CD4-positive, alpha-beta T cell treated with Interferon gamma for 1 hour (primary cell): ENCODE data around the gene FBXO21.
"Not testable (repeated sequence)": the region's sequence is repeated elsewhere in the genome, so short reads cannot be mapped to it uniquely, and the experiment has no call there.

ENCODE experiments used
- DNase-seq: peaks from one replicate; pipeline ENCODE4 v3.0.0-alpha.2; 2020

The FBXO21 gene, protein sequence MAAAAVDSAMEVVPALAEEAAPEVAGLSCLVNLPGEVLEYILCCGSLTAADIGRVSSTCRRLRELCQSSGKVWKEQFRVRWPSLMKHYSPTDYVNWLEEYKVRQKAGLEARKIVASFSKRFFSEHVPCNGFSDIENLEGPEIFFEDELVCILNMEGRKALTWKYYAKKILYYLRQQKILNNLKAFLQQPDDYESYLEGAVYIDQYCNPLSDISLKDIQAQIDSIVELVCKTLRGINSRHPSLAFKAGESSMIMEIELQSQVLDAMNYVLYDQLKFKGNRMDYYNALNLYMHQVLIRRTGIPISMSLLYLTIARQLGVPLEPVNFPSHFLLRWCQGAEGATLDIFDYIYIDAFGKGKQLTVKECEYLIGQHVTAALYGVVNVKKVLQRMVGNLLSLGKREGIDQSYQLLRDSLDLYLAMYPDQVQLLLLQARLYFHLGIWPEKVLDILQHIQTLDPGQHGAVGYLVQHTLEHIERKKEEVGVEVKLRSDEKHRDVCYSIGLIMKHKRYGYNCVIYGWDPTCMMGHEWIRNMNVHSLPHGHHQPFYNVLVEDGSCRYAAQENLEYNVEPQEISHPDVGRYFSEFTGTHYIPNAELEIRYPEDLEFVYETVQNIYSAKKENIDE

DNA sequence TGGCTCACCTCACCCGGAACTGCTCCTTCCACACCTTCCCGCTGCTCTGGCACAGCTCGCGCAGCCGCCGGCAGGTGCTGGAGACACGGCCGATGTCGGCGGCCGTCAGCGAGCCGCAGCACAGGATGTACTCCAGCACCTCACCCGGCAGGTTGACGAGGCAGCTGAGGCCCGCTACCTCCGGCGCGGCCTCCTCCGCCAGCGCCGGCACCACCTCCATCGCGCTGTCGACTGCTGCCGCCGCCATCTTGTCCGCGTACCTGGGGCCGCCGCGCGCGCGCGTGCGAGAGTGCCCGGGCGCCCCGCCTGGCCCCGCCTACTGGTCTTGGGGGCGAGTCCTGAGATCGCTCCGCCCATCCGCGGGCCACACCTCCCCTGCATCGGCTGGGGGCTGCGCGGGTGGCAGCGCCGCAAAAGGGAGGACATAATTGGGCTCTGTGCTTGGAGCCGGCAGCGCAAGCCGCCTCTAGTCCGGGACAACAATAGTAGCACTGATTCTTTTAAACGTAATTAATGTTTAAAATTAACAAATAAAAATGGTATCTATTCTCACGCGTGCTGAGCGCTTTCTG, at the start of gene FBXO21:
Gene FBXO21, minus strand, starts transcription at position 261 of the 572 bp plus-strand sequence. Its CDS starts 14 bp downstream, at position 247.
- DNase-seq, result peak; percentile 90

DNA sequence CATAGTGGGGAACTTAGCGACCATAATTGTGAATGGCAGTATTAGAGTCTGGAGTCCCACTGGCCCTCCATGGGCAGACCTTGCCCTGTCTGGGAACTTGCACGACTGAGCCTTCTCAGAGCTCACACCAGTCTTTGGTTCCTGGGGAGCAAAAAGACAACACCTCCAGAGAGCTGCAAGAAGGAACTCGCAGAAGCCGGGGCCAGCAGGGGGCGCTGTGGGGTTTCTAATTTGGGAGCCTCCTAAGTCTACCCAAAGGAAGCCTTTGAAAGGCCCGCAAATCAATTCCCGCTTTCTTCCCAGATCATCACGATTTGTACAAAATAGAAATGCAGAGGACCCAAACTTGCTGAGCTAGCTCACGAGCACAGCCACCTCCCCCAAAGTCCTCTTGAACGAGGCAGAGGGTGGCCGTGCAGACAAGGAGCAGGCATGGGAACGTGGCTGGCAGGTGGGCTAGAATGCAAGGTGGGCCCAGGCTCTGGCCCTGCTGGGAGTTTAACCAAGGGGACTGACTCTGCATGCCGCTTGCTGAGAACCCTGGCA, 46.3 kb upstream of the FBXO21 start:
- DNase-seq, result peak; percentile 31

DNA sequence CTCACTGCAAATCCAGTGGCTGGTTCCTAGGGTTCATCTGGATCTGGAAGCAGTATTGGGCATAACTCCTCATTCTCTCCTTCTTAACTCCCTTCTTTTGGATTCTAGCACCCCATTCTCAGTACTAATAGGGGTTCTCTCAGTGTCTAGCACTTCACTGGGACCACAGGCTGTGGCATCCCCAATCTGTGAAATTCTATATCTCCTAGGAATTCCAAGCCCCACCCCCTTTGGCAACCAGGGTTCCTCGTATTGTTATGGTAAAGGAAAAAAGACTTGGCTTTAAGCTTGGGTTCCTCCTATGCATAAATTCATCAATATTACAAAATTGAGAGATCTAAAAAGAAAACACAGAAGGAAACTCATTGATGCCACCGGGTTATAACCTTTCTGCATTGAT, 45.0 kb upstream of the FBXO21 start:
- DNase-seq, result no peak

- no peak for DNase-seq
Measured at GRCh38 chr12:117234441-117234840, 44.2 kb upstream of the FBXO21 start.

DNA sequence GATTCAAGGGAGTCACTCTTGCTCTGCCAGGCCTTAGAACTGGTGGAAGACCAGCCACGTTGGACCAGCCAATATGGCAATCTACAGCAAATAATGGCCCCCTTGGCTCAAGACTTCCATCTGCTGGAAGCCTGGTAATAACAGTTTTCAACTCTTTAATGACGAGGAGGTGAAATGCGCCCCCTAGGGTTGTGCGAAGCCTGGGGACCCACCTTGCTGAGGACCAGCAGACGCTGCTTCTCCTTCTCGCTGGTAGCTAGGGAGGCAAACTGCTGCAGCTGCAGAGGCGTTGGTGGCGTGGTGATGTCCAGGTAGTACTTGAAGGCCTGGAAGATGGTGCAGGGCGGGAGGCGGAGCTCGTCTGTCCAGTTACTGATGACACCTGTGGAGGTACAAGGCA, 41.5 kb upstream of the FBXO21 start:
- no peak for DNase-seq

DNA sequence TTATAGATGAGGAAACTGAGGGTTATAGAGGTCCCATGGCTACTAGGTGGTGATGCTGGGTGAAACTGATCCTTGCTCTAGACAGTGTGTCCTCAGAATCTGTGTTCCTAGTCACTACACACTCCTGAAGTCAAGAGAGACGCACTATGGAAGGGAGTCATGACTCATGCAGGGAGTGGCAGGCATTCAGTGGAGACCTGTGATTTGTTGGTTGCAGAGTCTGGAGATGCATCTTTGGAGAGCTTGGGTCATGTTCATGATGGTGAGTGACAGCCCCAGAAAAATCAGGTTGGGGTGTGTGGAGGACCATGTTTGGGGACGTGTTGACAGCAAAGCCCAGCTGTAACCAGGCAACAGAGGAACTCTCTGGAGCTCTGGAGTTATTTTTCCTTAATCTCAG, 38.0 kb upstream of the FBXO21 start:
- no peak for DNase-seq

DNA sequence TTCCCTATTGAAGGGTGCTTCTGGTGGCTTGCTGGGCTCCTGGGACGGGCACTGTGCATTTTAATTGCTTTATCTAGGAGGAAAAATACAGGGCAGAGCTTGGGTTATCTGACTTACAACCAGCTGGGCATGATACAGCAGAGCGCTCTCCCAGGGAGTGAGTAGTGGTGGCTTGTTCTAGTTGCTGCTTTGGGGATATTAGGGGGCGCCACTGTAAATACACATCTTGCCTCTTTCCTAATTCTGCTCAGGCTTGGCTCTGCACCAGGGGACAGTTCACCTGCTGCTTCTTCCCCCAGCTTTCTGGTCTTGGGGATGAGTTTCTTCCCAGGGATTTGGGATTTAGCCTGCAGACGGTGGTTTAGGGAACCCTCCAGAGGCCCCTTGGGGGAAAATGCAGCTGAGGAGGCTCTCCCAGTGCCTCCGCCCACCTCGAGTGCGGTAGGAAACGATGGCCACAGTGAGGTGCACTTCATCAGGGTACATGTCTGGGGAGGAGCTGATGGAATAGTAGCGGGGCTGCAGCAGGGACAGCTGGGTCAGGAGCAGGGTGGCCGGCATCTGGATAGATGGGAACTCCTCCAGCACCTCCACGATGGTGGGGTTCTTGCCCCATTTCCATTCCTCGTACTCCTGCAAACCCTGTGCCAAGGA, 36.9 kb upstream of the FBXO21 start:
- DNase-seq, result no peak

DNA sequence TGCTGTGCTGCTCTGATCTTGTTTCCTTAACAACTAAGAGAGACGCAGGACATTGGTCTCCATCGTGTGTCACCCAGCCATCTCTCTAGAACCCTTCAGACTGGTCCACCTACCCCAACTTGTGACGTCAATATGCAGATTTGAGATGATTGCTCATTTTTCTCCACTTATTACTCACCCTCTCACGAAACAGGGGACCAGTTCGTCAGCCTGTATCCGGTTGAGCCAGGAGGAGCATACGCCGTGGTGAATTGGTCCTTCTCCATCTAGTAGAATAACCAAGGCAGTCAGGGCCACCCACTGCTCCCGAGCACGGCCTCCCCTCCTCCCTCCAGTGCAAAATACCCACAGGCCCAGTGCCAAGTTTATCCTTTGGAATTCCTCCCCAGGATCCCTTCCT, 36.2 kb upstream of the FBXO21 start:
- DNase-seq, result no peak

- no peak for DNase-seq
Measured at GRCh38 chr12:117225179-117225578, 34.9 kb upstream of the FBXO21 start.

- DNase-seq, result not testable (repeated sequence)
Measured at GRCh38 chr12:117220947-117221346, 30.7 kb upstream of the FBXO21 start.

DNA sequence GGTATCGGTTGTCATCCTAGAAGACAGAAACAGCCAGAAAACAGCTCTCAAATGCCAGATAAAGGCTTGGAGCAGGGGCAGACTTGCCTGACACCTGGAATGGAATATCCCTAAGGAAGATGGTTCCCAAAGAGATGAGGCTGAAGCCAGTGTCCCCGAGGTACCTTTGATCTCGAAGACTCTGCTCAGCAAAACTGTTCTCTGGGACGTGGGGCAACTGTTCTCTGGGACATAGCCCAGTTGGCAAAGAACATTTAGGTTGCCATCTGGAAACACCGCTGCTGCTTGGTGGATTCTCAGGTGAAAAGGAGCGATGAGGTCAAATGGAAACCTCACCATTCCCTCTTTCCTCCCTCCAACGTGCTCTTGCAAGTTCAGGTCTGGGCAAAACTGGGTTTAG, 27.9 kb upstream of the FBXO21 start:
- DNase-seq, result no peak

DNA sequence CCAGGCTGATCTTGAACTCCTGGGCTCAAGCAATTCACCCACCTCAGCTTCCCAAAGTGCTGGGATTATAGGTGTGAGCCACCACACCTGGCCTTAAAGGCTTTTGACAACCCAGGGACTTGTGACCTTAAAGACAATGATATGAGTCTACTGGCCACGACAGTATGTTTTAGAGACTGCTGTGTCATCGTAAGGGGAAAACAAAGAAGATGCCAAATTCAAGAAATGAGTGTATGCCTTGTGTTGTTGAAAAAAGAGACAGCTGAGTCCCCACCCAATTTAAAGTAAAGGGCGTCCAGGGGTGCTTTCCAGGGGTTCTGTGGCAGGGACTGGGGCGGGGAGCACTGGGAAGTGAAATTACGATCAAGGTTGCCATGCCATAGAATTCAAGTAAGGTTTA, 26.4 kb upstream of the FBXO21 start:
- DNase-seq, result no peak

- no peak for DNase-seq
Measured at GRCh38 chr12:117214797-117215196, 24.5 kb upstream of the FBXO21 start.

DNA sequence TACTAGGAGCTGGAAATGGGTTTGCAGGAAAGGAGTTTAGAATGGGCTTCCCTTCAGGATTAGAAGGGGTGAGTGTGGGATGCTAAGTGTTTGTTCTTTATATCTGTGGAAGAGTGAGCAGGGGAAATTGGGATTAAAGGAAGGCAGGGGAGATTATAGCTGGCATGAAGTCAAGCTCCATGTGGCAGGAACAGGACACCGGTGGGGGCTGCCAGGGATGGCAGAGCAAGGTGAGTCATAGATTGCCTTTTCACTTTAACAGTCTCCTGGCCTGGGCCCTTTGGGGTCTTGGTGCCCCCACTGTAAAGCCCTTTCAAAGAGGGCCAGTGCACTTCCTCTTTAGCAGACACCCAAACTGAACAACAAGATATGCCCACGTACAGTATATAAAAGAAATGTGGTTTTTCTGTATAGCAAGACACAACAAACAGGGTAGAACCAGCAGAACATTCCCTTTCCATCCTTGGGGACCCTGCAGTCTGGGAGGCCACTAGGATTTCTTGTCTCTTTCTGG, 23.1 kb upstream of the FBXO21 start:
- DNase-seq, result no peak

DNA sequence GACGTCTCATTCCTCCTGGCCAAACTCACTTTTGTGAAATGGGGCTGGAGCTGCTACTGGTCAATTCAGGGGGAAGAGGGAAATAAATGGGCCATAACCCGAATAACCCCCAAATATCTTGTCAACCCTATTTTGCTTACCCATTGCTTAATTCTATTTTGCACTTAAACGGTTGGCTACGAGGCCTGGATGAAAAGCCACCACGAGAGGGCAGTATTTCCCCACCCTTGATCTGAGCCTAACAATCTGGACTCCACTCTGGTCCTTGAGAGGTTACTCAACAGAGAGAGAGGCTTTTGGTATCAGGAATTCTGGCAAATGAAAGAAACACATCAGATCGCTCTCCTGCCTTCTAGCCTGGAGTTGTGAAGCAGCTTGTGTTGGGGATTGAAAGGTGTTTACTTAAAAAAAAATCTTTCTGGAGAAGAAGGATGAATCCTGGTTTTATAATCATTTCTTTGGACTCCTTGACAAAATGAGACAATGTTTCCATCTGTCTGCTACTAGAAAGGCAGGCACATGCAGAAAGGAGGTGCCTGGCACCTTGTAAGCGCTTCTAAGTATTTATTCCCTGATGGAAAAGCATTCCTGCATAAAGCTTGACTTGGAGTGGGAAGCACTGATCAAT, 22.4 kb upstream of the FBXO21 start:
- peak; percentile 14 for DNase-seq

GRCh38 chr12:117210266-117210918, 20.1 kb upstream of the FBXO21 start:
- DNase-seq, result no peak

DNA sequence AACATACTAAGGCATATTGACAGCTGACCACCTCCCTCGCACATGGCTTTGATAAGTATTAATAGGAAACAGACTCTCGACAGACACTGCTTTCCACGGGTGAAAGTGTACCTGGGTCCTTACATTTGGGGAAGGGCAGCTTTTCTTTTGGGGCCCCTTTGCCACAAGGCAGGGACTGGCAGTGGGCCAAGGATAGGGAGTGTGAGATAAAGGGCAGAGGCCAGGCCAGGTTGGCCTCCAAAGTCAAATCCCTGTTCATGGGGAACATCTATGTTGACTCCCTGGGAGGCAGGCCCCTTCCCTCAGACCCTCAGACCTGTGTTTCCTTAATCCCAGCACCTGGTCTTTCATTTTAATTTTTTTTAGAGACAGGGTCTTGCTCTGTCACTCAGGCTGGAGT, 19.4 kb upstream of the FBXO21 start:
- no peak for DNase-seq

DNA sequence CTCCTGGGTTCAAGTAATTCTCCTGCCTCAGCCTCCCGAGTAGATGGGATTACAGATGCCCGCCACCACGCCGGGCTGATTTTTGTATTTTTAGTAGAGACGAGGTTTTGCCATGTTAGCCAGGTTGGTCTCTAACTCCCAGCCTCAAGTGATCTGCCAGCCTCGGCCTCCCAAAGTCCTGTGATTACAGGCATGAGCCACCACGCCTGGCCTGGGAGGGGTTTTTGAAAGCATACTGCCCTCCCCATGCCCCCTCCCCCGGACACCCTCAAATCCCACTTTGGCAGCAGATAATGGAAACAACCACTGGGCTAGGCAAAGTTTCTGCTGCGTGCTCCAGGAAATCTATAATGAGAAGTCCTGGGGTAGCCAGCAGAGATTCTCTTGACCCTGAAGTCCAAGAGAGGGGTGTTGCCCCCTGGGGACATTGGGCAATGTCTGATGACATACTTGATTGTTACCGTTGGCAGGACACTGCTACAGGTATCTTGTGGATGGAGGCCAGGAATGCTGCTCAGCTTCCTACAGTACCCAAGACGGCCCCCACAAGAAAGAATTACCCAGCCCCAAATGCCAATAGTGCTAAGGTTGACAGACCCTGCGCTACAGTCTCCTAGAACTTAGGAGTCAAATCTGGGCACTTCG, 18.7 kb upstream of the FBXO21 start:
- DNase-seq, result no peak

GRCh38 chr12:117208206-117208605, 17.9 kb upstream of the FBXO21 start:
- DNase-seq, result no peak

DNA sequence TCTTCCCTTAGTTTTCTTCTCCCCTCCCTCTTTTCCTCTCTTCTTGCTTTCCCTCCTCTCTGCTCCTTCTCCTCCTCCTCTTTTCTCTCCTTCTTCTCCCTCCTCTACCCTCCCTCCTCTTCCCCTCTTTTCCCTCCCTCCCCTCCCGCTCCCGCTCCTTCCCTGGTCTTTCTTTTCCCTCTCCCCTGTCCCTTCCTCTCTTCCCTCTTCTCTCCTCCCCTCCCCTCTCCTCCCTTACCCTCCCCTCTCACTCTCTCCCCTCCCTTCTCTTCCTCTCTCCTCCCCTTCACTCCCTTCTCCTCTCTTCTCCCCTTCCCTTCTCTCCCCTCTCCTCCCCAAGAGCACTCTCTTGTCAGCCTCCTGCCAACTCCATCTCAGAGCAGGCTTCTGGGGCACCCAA, 17.4 kb upstream of the FBXO21 start:
- no peak for DNase-seq

- no peak for DNase-seq
Measured at GRCh38 chr12:117202556-117202955, 12.3 kb upstream of the FBXO21 start.

DNA sequence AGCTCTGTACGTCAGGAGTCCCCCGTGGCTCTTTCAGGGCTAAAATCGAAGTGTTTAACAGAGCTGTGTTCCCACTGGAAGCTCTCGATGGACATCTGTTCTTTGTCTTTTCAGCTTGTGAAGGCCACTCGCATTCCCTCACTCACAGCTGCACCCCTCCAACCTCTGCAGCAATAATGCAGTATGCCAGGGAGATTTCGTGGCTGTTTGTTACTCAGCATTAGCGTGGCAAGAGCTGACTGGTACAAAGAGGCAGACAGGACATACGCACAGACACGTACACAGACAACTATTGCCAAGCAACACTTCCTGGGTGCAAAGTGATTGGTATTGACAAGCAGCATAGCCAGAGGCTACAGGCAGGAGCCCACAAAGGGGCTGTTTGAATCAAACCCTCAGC, 11.8 kb upstream of the FBXO21 start:
- no peak for DNase-seq
